Measurements from ENCODE around the gene ELOVL1.

DNA sequence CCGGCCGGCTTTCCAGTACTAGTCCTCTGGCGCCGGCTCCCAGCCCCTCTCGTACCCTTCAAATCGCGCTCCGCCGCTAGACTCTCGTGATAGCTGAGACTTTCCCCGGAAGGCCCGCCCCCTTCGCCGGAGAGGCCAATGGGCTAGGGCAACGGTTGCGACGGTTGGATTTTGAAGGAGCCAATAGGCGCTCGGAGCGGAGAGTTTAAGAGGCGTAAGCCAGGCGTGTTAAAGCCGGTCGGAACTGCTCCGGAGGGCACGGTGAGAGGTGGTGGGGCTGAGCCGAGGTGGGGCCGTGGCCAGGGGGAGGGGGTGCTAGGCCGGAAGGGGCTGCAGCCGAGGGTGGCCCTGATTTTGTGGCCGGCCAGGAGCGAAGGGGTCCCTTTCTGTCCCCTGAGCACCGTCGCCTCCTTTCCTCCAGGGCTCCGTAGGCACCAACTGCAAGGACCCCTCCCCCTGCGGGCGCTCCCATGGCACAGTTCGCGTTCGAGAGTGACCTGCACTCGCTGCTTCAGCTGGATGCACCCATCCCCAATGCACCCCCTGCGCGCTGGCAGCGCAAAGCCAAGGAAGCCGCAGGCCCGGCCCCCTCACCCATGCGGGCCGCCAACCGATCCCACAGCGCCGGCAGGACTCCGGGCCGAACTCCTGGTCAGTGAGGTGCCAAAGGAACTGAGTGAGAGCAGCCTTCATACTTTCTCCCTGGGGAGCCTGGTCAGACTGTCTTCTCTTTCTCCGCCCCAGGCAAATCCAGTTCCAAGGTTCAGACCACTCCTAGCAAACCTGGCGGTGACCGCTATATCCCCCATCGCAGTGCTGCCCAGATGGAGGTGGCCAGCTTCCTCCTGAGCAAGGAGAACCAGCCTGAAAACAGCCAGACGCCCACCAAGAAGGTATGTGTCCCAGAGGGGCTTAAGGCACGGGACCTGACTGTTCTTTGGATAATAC, 8.8 kb downstream of the ELOVL1 start, which contains the start of gene CDC20:
- TF ChIP-seq EGR1 (IDR thresholded peaks at IDR 0.05), result no peak
- TF ChIP-seq, protein P1, sequence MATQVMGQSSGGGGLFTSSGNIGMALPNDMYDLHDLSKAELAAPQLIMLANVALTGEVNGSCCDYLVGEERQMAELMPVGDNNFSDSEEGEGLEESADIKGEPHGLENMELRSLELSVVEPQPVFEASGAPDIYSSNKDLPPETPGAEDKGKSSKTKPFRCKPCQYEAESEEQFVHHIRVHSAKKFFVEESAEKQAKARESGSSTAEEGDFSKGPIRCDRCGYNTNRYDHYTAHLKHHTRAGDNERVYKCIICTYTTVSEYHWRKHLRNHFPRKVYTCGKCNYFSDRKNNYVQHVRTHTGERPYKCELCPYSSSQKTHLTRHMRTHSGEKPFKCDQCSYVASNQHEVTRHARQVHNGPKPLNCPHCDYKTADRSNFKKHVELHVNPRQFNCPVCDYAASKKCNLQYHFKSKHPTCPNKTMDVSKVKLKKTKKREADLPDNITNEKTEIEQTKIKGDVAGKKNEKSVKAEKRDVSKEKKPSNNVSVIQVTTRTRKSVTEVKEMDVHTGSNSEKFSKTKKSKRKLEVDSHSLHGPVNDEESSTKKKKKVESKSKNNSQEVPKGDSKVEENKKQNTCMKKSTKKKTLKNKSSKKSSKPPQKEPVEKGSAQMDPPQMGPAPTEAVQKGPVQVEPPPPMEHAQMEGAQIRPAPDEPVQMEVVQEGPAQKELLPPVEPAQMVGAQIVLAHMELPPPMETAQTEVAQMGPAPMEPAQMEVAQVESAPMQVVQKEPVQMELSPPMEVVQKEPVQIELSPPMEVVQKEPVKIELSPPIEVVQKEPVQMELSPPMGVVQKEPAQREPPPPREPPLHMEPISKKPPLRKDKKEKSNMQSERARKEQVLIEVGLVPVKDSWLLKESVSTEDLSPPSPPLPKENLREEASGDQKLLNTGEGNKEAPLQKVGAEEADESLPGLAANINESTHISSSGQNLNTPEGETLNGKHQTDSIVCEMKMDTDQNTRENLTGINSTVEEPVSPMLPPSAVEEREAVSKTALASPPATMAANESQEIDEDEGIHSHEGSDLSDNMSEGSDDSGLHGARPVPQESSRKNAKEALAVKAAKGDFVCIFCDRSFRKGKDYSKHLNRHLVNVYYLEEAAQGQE (IDR thresholded peaks at IDR 0.05; ENCODE audit: low read depth), result no peak
- no peak for TF ChIP-seq YY1 (IDR thresholded peaks at IDR 0.05; ENCODE audit: low read depth)
- TF ChIP-seq NFIC (IDR thresholded peaks at IDR 0.05), result no peak; the same call in 1 of the 2 replicates
- TF ChIP-seq, protein P2, sequence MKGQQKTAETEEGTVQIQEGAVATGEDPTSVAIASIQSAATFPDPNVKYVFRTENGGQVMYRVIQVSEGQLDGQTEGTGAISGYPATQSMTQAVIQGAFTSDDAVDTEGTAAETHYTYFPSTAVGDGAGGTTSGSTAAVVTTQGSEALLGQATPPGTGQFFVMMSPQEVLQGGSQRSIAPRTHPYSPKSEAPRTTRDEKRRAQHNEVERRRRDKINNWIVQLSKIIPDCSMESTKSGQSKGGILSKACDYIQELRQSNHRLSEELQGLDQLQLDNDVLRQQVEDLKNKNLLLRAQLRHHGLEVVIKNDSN (IDR thresholded peaks at IDR 0.05), result no peak
- TF ChIP-seq CEBPB (IDR thresholded peaks at IDR 0.05), result no peak
- no peak; the same call in 1 of the 2 replicates for TF ChIP-seq EP300 (IDR thresholded peaks at IDR 0.05; ENCODE audit: borderline replicate concordance)
- TF ChIP-seq FOXM1 (IDR thresholded peaks at IDR 0.05; ENCODE audit: borderline replicate concordance, low read depth), result peak; percentile 94
- no peak for TF ChIP-seq RAD21 (IDR thresholded peaks at IDR 0.05; ENCODE audit: low read depth)
